SK-N-SH treated with all-trans-retinoic acid at 6 μM for 48 hours (cell line): ENCODE measurements around the gene SLC39A3.

Source experiments
- ATAC-seq: fragments of 200-7000 bp; cut with Tn5 transposase; 3 replicates; pipeline ENCODE4 v1.9.1; 2020; ENCODE audit warnings: mild to moderate bottlenecking, moderate library complexity
- ARNTL ChIP-seq: fragments of 450-650 bp; formaldehyde crosslinking; IDR thresholded peaks from 2 replicates; pipeline ENCODE4 v1.5.0; 2020; ENCODE audit warnings: low read depth, mild to moderate bottlenecking, moderate library complexity, borderline replicate concordance
- BACH2 ChIP-seq: fragments of 250-450 bp; sonication (Bioruptor Pico); IDR thresholded peaks from 2 replicates; pipeline ENCODE4 v1.9.0; 2021; ENCODE audit warnings: mild to moderate bottlenecking, borderline replicate concordance
- CSDC2 ChIP-seq: fragments of 250-450 bp; sonication (Bioruptor Pico); IDR thresholded peaks from 2 replicates; pipeline ENCODE4 v1.5.0; 2020; ENCODE audit warnings: mild to moderate bottlenecking, moderate library complexity
- ESRRG ChIP-seq: fragments of 250-450 bp; sonication (Bioruptor Pico); IDR thresholded peaks from 2 replicates; pipeline ENCODE4 v1.6.1; 2021; ENCODE audit warnings: mild to moderate bottlenecking
- GLIS3 ChIP-seq: fragments of 250-450 bp; sonication (Bioruptor Pico); IDR thresholded peaks from 2 replicates; pipeline ENCODE4 v1.5.0; 2020; ENCODE audit warnings: mild to moderate bottlenecking, moderate library complexity
- ISL1 ChIP-seq: fragments of 250-450 bp; sonication (Bioruptor Pico); IDR thresholded peaks from 2 replicates; pipeline ENCODE4 v2.1.2; 2022; ENCODE audit warnings: mild to moderate bottlenecking, moderate library complexity
- OSR1 ChIP-seq: fragments of 250-450 bp; sonication (Bioruptor Pico); IDR thresholded peaks from 2 replicates; pipeline ENCODE4 v1.8.0; 2022; ENCODE audit warnings: moderate library complexity, mild to moderate bottlenecking, inconsistent platforms
- PPARA ChIP-seq: fragments of 250-450 bp; sonication (Bioruptor Pico); IDR thresholded peaks from 2 replicates; pipeline ENCODE4 v1.5.0; 2020; ENCODE audit warnings: mild to moderate bottlenecking, borderline replicate concordance
- RARB ChIP-seq: fragments of 250-450 bp; sonication (Bioruptor Pico); IDR thresholded peaks from 2 replicates; pipeline ENCODE4 v1.8.0; 2021; ENCODE audit warnings: mild to moderate bottlenecking, moderate library complexity
- TCF4 ChIP-seq: fragments of 250-450 bp; sonication (Bioruptor Pico); IDR thresholded peaks from 2 replicates; pipeline ENCODE4 v1.8.0; 2021; ENCODE audit warnings: mild to moderate bottlenecking, moderate library complexity, borderline replicate concordance
- ZC3H10 ChIP-seq: fragments of 250-450 bp; sonication (Bioruptor Pico); IDR thresholded peaks from 2 replicates; pipeline ENCODE4 v1.5.1; 2021; ENCODE audit warnings: mild to moderate bottlenecking, moderate library complexity
- ZNF565 ChIP-seq: fragments of 450-650 bp; formaldehyde crosslinking; conservative IDR thresholded peaks from 2 replicates; pipeline ENCODE4 v1.5.0; 2020; ENCODE audit warnings: low read depth, mild to moderate bottlenecking, moderate library complexity
- ZNF70 ChIP-seq: fragments of 450-650 bp; formaldehyde crosslinking; IDR thresholded peaks from 2 replicates; pipeline ENCODE4 v1.5.0; 2020; ENCODE audit warnings: mild to moderate bottlenecking, moderate library complexity
- TF ChIP-seq, protein P1 (sequence below): fragments of 250-450 bp; sonication (Bioruptor Pico); IDR thresholded peaks from 2 replicates; pipeline ENCODE4 v1.5.0; 2020; ENCODE audit warnings: mild to moderate bottlenecking, moderate library complexity
- TF ChIP-seq, protein P2 (sequence below): fragments of 250-450 bp; sonication (Bioruptor Pico); IDR thresholded peaks from 2 replicates; pipeline ENCODE4 v1.8.0; 2020; ENCODE audit warnings: mild to moderate bottlenecking, moderate library complexity, borderline replicate concordance
- TF ChIP-seq, protein P3 (sequence below): fragments of 250-450 bp; sonication (Bioruptor Pico); IDR thresholded peaks from 2 replicates; pipeline ENCODE4 v1.5.1; 2020; ENCODE audit warnings: low read depth, mild to moderate bottlenecking, moderate library complexity

The SLC39A3 gene

DNA sequence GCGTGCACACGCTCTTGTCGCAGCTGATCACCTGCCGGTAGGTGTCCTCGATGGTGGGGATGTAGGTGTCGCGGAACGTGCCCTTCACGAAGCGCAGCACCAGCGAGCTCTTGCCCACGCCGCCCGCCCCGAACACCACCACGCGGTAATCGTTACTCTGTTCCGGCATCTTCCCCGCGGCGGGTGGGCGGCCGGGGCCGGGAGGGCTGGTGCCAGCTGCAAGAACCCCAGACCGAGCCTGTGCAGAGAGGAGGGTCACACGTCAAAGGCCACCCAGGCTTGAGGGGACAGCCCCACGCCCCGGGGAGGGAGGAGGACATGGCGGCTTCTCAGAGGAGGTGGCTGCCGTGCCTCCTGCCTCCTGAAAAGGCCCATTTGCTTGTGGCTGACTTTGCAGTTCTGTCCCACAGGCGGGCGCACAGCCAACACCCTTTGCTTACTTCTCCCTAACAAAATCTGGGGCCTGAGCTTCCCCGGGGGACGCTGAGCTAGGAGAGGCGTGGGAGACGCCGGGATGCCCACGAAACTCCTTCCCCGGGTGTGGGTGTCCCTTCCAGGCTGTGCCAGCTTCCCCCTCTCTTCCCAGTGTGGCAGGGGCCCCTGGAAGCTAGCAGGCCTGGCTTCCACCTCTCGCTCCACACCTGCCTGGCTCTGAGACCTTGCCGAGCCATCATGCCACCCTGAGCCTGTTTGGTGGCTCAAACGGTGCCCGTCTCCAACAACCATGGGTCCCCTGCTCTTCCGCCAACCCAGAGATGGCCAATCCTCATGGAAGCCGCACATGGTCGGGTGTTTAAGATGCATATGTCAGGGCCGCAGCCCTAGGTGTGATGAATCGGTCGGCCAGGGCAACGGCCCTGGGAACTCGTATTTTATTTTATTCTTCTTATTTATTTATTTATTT lies 21.9 kb downstream of the SLC39A3 start:
- TF ChIP-seq PPARA (CRISPR knock-in tag) (no peak), ARNTL (no peak)
- TF ChIP-seq, protein P1, sequence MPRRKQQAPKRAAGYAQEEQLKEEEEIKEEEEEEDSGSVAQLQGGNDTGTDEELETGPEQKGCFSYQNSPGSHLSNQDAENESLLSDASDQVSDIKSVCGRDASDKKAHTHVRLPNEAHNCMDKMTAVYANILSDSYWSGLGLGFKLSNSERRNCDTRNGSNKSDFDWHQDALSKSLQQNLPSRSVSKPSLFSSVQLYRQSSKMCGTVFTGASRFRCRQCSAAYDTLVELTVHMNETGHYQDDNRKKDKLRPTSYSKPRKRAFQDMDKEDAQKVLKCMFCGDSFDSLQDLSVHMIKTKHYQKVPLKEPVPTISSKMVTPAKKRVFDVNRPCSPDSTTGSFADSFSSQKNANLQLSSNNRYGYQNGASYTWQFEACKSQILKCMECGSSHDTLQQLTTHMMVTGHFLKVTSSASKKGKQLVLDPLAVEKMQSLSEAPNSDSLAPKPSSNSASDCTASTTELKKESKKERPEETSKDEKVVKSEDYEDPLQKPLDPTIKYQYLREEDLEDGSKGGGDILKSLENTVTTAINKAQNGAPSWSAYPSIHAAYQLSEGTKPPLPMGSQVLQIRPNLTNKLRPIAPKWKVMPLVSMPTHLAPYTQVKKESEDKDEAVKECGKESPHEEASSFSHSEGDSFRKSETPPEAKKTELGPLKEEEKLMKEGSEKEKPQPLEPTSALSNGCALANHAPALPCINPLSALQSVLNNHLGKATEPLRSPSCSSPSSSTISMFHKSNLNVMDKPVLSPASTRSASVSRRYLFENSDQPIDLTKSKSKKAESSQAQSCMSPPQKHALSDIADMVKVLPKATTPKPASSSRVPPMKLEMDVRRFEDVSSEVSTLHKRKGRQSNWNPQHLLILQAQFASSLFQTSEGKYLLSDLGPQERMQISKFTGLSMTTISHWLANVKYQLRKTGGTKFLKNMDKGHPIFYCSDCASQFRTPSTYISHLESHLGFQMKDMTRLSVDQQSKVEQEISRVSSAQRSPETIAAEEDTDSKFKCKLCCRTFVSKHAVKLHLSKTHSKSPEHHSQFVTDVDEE (CRISPR knock-in tag) = no peak
- TF ChIP-seq, protein P2, sequence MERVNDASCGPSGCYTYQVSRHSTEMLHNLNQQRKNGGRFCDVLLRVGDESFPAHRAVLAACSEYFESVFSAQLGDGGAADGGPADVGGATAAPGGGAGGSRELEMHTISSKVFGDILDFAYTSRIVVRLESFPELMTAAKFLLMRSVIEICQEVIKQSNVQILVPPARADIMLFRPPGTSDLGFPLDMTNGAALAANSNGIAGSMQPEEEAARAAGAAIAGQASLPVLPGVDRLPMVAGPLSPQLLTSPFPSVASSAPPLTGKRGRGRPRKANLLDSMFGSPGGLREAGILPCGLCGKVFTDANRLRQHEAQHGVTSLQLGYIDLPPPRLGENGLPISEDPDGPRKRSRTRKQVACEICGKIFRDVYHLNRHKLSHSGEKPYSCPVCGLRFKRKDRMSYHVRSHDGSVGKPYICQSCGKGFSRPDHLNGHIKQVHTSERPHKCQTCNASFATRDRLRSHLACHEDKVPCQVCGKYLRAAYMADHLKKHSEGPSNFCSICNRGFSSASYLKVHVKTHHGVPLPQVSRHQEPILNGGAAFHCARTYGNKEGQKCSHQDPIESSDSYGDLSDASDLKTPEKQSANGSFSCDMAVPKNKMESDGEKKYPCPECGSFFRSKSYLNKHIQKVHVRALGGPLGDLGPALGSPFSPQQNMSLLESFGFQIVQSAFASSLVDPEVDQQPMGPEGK (CRISPR knock-in tag) = no peak
- TF ChIP-seq, all 23 proteins: peak for 0
- no peak for ATAC-seq

DNA sequence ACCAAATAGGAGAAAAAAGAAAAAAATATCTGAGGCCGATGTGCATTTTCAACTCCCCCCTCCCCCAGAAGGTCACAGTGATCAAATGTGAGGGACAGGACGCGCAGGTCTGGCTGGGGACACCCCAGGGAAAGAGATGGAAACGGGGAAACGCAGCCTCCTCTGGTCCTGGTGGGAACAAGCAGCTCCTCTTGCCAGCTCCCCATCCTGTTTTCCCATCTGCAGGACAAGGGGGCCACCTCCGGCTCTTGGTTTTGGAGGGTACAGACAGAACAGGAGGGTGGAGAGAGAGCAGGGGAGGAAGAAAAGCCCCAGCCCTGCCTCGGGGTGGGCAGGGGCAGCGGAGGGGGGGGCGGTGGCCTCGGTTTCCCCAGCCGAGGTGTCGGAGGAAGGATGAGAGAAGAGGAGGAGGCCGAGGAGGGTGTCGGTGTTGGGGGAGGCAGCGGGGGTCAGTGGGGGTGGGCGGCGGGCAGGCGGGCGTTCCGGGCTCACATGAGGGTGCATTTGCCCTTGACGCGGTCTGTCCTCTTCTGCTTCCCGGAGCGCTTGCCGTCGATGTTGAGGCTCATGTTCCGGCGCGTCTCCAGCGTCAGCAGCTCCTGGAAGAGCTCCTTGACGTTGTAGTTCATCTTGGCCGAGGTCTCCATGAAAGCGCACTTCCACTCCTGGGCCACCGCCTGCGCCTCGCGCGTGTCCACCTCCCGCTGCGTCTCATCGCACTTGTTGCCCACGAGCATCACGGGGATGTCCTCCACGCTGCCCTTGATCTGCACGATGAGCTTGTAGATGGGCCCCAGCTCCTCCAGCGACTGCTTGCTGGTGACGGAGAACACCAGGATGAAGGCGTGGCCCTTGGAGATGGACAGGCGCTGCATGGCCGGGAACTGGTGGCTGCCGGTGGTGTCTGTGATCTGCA lies 22.8 kb downstream of the SLC39A3 start:
- TF ChIP-seq ZC3H10 (CRISPR knock-in tag) (no peak), TCF4 (CRISPR knock-in tag) (no peak), ZNF70 (CRISPR knock-in tag) (no peak), GLIS3 (CRISPR knock-in tag) (no peak), ISL1 (no peak), OSR1 (CRISPR knock-in tag) (no peak), PPARA (CRISPR knock-in tag) (no peak), CSDC2 (CRISPR knock-in tag) (no peak), ESRRG (CRISPR knock-in tag) (no peak), BACH2 (CRISPR knock-in tag) (no peak), RARB (CRISPR knock-in tag) (no peak)
- TF ChIP-seq, protein P2 (CRISPR knock-in tag) = no peak
- TF ChIP-seq, protein P1 (CRISPR knock-in tag) = no peak
- TF ChIP-seq, protein P3, sequence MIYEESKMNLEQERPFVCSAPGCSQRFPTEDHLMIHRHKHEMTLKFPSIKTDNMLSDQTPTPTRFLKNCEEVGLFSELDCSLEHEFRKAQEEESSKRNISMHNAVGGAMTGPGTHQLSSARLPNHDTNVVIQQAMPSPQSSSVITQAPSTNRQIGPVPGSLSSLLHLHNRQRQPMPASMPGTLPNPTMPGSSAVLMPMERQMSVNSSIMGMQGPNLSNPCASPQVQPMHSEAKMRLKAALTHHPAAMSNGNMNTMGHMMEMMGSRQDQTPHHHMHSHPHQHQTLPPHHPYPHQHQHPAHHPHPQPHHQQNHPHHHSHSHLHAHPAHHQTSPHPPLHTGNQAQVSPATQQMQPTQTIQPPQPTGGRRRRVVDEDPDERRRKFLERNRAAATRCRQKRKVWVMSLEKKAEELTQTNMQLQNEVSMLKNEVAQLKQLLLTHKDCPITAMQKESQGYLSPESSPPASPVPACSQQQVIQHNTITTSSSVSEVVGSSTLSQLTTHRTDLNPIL (CRISPR knock-in tag) = no peak
- no peak for ATAC-seq

DNA sequence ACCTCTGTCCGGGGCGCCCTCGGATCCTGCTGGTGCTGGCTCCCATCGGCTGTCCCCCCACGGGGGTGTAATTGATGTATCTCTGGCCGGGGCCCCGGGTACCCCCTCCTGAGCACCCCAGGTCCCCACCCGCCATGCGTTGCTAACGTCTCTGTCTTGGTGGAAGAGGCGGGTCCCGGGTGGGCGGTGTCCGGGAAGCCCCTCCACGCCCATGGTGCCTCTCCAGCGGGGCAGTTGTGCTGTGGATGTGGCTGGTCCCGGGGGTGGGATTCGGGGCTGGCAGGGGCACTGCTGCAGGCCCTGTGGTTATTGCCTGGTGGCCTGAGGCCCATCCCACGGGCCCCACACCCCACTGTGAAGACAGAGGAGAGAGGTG lies 23.6 kb downstream of the SLC39A3 start:
- TF ChIP-seq ZNF565 (CRISPR knock-in tag) (no peak), OSR1 (CRISPR knock-in tag) (no peak), CSDC2 (CRISPR knock-in tag) (no peak)

More for the DNA sequence above, 23.6 kb downstream of the SLC39A3 start:
- no peak for ATAC-seq
